Uterus (tissue), 4 donors: ENCODE data around the gene AHI1. TPM values are rescaled to one million over a fixed set of nuclear protein-coding genes. Genes with fewer than 3 reads are reported as not detected.

Source experiments
- DNase-seq, 2 donors: peaks; one replicate each; pipeline ENCODE4 v3.0.0-alpha.2; 2019 to 2020
- H3K27ac ChIP-seq, 2 donors: fragments of 200-600 bp; sonication (generic); 1 replicate in 1 of 2; 2 replicates in 1 of 2; pipeline ENCODE4 v1.5.1; 2016 to 2018
- H3K27me3 ChIP-seq, 2 donors: fragments of 200-600 bp; sonication (generic); one replicate each; pipeline ENCODE4 v1.5.1; 2018 to 2019; ENCODE audit warnings: control low read depth in 1 of 2
- H3K36me3 ChIP-seq, 2 donors: fragments of 200-600 bp; sonication (generic); one replicate each; pipeline ENCODE4 v1.5.1; 2019; ENCODE audit warnings: control low read depth in 1 of 2
- H3K4me1 ChIP-seq, 2 donors: fragments of 200-600 bp; sonication (generic); one replicate each; pipeline ENCODE4 v1.5.1; 2018 to 2019; ENCODE audit warnings: control low read depth in 1 of 2
- H3K4me3 ChIP-seq, 2 donors: fragments of 200-600 bp; sonication (generic); 1 replicate in 1 of 2; 2 replicates in 1 of 2; pipeline ENCODE4 v1.5.1; 2018 to 2019; ENCODE audit warnings: mild to moderate bottlenecking in 1 of 2
- H3K9me3 ChIP-seq, 2 donors: fragments of 200-600 bp; sonication (generic); one replicate each; pipeline ENCODE4 v1.5.1; 2019; ENCODE audit warnings: control low read depth in 1 of 2
- POLR2A ChIP-seq, 2 donors: fragments of 450-650 bp; IDR thresholded peaks; one replicate each; pipeline ENCODE4 v1.6.1; 2016; ENCODE audit warnings: antibody characterized with exemption in 2 of 2, mild to moderate bottlenecking in 1 of 2, moderate library complexity in 1 of 2
- intact Hi-C: fragments of 100-400 bp; cut with DNase I; formaldehyde crosslinking; loops from one replicate; pipeline ENCODE4 v1.15.1; 2023; ENCODE audit warnings: low total_unique reads
- total RNA-seq, 4 donors: library from RNA; depleted of rRNA in 3 of 4; stranded (reverse); fragments of >200 nt in 3 of 4; gene quantifications; one replicate each; pipeline versions ENCODE4 v1.1.0 to v1.2.4, GENCODE V29; 2014 to 2023
- TF ChIP-seq, protein P1 (sequence below), 4 experiments: fragments of 200-600 bp in 2 of 4; fragments of 450-650 bp in 2 of 4; sonication (generic) in 2 of 4; IDR thresholded peaks; one replicate each; pipeline ENCODE4 v1.5.1; 2016 to 2019; ENCODE audit warnings: antibody characterized with exemption in 4 of 4, mild to moderate bottlenecking in 2 of 4, moderate library complexity in 1 of 4
- donor health status: DM: yes; HTN: yes; CAD: no.

The AHI1 gene
- total RNA-seq, 4 donors from 2014 or later, result 43.5 to 85.1 (median 47.3) TPM

DNA sequence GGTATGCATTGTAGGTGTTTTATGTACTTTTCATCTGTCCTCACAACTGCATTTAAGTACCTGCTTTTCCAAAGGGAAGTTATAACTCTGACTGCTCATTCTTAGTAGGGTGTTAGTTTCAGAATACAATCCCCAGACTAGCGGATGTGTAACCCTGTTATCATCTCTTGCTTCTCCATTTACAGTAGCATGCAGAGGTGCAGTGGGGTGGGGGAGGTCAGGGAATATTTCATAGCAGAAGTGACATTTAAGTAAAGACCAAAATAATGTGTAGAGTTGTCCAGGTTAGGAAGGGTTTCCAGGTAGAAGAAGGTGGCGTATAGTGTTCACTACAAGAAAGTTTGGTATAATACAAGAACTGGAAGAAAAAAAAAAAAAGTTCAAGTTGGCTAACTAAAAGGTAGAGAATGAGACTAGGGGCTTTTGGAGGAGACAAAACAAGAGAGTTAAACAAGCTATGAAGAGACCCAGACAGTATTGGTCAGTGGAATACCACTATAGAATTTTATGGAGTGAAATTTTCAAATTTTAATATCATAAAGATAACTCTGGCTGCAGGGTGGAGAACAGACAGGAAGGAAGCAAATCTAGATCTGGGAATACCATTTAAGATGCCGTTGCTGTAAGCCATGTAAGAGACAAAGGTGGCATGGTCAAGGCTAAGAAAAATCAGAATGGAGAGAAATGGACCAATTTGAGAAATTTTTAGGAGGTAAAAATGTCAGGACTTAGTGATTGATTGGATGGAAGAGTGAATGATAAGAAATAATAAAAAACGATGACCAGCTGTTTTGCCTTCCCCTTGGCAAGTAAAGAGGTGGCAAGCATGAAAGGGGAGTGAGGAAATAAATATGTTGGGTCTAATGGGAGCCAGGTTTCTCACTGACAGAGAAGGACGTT, 2.2 kb upstream of the AHI1 start:
- peaks cover 0 to 5% of the 10 kb centered on the region in 2 donors for H3K4me1 ChIP-seq
- no peak for TF ChIP-seq POLR2A (IDR thresholded peaks at IDR 0.05)
- TF ChIP-seq, protein P1, sequence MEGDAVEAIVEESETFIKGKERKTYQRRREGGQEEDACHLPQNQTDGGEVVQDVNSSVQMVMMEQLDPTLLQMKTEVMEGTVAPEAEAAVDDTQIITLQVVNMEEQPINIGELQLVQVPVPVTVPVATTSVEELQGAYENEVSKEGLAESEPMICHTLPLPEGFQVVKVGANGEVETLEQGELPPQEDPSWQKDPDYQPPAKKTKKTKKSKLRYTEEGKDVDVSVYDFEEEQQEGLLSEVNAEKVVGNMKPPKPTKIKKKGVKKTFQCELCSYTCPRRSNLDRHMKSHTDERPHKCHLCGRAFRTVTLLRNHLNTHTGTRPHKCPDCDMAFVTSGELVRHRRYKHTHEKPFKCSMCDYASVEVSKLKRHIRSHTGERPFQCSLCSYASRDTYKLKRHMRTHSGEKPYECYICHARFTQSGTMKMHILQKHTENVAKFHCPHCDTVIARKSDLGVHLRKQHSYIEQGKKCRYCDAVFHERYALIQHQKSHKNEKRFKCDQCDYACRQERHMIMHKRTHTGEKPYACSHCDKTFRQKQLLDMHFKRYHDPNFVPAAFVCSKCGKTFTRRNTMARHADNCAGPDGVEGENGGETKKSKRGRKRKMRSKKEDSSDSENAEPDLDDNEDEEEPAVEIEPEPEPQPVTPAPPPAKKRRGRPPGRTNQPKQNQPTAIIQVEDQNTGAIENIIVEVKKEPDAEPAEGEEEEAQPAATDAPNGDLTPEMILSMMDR (IDR thresholded peaks at IDR 0.05), result no peak
- intact Hi-C loops, result no loop called here
- H3K36me3 ChIP-seq, result no peaks in the 10 kb centered on the region
- H3K27me3 ChIP-seq, result no peaks in the 10 kb centered on the region
- H3K4me3 ChIP-seq, result no peak overlapping the region
- DNase-seq, result no peak
- H3K27ac ChIP-seq, result peak overlapping the region; percentile 97 to 100
- H3K9me3 ChIP-seq, result no peaks in the 10 kb centered on the region

DNA sequence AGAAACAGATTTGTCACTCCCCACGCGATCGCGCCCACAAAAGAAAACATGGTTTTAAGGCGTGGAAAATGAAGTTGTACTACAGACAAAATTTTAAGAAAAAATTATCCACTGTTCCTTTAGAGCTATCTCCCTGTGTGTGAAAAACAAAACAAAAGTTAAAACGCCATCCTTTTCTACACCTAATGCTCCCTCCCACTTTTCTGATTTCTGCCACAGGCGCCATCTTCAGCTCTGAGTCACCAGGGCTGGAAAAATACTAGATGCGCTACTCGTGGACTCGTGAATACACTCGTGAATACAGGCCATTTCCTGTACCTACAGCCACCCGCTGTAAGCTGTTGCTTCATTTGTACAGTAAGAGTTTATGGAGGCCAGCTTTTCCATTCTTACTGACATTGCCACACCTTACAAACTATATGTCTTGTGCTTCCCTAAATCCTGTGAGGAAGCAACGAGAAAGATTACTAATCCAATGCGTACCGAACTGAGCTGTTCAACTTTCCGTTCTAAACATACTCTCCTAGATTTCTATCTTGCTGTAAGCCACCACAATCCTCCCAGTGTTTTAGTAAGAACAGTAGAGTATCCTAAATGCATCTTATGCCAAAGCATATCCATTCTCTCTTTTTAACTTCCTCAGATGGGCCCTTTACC, 773 bp upstream of the AHI1 start:
- peak; percentile 71 to 84 for DNase-seq
- intact Hi-C loops, result no loop called here
- Histone ChIP-seq H3K27ac (peak overlapping the region; percentile 97 to 100), H3K4me1 (peaks cover 0 to 5% of the 10 kb centered on the region in 2 donors), H3K4me3 (peak overlapping the region; percentile 80 to 98), H3K27me3 (no peaks in the 10 kb centered on the region), H3K9me3 (no peaks in the 10 kb centered on the region), H3K36me3 (no peaks in the 10 kb centered on the region)
- TF ChIP-seq, protein P1 (IDR thresholded peaks at IDR 0.05), result no peak
- TF ChIP-seq POLR2A (IDR thresholded peaks at IDR 0.05), result peak; percentile 14 to 76

DNA sequence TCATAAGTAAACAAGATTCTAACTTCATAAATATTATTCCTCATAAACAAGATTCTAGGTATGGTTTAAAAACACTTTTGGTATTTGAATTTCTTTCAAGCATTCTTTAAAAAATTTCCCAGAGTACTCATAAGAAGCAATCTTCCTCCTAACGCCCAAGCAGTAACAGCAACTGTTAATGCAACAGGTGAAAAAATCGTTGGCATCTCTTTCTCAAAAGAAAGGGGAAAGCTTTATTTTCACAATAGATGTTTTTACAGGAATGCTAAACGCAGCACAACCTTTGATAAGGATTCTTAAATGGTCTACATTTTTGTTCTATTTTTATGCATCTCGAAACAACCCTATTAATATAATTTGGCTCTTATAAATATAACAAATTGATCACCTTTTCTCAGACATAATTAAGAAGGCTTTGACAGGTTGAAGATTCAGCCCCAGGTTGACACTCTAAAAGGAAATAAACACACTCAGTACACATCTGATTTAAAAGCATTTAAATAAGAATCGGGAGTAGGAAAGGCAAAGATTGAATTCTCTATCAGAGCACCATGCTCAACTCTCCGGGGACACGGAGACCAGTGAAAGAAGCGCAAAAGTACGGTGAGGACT, 634 bp downstream of the AHI1 start:
- no peak for TF ChIP-seq POLR2A (IDR thresholded peaks at IDR 0.05)
- TF ChIP-seq, protein P1 (IDR thresholded peaks at IDR 0.05), result no peak
- no peaks in the 10 kb centered on the region for H3K9me3 ChIP-seq
- H3K27me3 ChIP-seq, result no peaks in the 10 kb centered on the region
- peaks cover 0 to 5% of the 10 kb centered on the region in 2 donors for H3K4me1 ChIP-seq
- peak overlapping the region; percentile 97 to 100 for H3K27ac ChIP-seq
- peak overlapping the region; percentile 80 to 98 for H3K4me3 ChIP-seq
- intact Hi-C loops, result no loop called here
- DNase-seq, result no peak
- H3K36me3 ChIP-seq, result no peaks in the 10 kb centered on the region

DNA sequence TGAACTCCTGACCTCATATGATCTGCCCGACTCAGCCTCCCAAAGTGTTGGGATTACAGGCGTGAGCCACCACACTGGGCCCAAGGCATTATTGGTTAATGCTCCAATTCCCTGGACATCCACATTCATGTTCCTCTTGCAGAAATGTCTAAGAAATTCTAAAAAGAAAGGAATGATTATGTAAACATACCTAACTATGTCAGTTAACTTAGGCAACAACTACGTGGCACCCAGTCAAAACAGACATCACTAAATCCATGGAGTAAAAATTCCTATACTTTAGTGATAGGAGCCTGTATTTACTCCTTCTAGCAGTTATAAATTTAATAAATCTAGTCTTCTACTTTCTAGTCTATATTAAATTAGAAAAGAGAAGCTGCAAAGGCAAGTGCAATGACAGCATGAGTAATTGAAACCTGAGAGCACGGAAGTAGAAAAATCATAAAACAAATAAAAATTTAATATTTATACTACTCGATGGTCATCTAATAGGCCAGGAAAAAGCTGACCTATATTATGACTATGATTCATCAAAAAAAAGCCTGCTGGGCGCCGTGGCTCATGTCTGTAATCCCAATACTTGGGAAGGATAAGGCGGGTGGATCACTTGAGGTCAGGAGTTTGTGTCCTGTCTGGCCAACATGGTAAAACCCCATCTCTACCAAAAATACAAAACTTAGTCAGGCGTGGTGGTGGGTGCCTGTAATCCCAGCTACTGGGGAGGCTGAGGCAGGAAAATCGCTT, 4.2 kb downstream of the AHI1 start:
- Histone ChIP-seq H3K4me3 (no peak overlapping the region), H3K27ac (no peak overlapping the region), H3K4me1 (peaks cover 0 to 5% of the 10 kb centered on the region in 2 donors), H3K9me3 (no peaks in the 10 kb centered on the region), H3K36me3 (no peaks in the 10 kb centered on the region), H3K27me3 (no peaks in the 10 kb centered on the region)
- no peak for DNase-seq
- no peak for TF ChIP-seq POLR2A (IDR thresholded peaks at IDR 0.05)
- TF ChIP-seq, protein P1 (IDR thresholded peaks at IDR 0.05), result no peak
- intact Hi-C loops, result no loop called here
